ENCODE measurements around the gene PYDC1.
A peak's percentile ranks its signal among the peaks of the same experiment; 100 is the strongest.
"Not testable (repeated sequence)": the region's sequence is repeated elsewhere in the genome, so short reads cannot be mapped to it uniquely, and the experiment has no call there.

The PYDC1 gene

GRCh38 chr16:31195861-31196260, 21.1 kb downstream of the PYDC1 start:
- not testable (repeated sequence) for DNase-seq

- DNase-seq: no peak
Measured at GRCh38 chr16:31194898-31195297, 22.0 kb downstream of the PYDC1 start.

- DNase-seq: no peak
Measured at GRCh38 chr16:31193874-31194273, 23.1 kb downstream of the PYDC1 start.

GRCh38 chr16:31192856-31193642, 23.9 kb downstream of the PYDC1 start:
- no peak for DNase-seq

DNA sequence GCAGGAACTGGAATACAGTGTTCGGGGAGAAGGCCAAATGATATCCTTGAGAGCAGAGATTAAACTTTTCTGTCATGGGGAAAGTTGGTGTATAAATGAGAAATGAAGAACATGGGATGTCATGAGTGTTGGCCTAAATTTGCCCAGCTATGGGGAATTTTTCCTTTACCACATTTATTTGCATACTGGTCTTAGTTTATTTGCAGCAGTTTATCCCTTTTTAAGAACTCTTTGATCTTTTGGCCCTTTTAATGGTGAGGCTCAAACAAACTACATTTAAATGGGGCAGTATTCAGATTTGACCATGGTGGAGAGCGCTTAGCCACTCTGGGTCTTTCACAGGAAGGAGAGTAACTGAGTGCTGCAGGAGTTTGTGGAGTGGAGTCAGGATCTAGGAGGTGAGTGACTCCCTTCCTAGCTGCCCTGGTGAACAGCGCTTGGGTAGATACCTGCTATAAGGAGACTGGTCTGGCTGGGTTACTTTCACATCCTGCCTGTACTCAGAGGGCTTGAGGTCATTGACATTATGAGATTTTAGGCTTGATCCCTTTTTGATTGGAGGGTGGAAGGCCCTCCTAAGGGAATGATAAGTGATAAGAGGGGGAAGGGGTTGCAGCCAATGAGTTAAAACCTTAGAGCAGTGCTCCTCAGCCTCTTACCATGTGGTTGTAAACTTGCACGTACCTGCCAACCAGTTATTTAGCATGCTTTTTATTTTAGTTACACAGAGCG, 25.1 kb downstream of the PYDC1 start:
- no peak for DNase-seq

DNA sequence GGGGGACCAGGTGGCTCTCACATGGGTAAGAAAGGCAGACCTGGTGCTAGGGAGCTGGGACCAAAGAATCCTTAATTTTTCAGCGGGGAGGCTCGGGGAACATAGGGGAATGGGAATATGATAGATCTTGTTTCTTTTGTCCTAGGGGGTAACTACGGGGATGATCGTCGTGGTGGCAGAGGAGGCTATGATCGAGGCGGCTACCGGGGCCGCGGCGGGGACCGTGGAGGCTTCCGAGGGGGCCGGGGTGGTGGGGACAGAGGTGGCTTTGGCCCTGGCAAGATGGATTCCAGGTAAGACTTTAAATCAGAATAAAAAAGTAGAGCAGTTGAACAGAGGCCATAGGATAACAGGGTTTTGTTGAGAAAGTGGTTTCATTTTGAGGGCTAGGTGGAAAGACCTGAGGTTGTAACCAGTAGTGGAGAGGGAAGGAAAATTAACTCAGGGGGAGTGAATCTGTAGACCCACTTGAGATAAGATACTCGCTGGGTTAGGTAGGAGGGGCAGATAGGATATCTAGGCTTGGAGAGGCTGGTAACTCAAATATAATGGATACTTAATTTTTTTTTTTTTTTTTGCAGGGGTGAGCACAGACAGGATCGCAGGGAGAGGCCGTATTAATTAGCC, 26.0 kb downstream of the PYDC1 start:
- no peak for DNase-seq

GRCh38 chr16:31190061-31190460, 26.9 kb downstream of the PYDC1 start:
- no peak for DNase-seq

DNA sequence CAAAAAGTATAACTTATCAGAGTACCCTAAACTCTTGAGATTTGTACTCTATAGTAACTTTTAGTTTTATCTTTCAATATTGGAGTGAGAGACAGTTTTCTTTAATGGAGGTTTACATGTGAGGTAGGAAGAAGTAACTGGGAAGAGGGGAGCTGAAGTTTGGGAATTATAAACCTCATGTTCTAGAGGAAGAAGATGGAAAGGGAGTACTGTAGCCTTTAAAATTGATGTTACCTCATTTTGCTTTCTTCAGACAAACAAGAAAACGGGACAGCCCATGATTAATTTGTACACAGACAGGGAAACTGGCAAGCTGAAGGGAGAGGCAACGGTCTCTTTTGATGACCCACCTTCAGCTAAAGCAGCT, 27.5 kb downstream of the PYDC1 start:
- no peak for DNase-seq

- DNase-seq: no peak
Measured at GRCh38 chr16:31188450-31189411, 28.2 kb downstream of the PYDC1 start.

DNA sequence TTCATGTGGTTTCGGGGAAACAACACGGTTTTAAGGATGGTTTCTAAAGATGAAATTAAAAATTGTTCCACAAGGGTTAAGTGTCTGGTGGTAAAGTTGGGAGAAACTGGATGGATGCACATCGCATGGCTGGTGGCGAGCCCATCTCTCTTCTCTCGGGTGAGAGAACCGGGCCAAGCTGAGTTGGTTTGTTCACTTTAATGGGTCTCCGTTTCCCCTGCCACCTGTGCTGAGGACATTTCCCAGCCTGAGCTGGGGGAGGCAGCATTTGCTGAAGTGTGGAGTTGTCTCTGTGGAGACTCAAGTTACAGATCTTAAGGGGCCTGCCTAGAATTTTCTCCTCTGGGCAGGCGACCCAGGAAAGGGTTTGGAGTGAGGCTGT, 29.1 kb downstream of the PYDC1 start:
- no peak for DNase-seq

GRCh38 chr16:31186930-31187807, 29.8 kb downstream of the PYDC1 start:
- DNase-seq: no peak

GRCh38 chr16:31186176-31186575, 30.8 kb downstream of the PYDC1 start:
- no peak for DNase-seq

- DNase-seq: no peak
Measured at GRCh38 chr16:31185339-31185738, 31.6 kb downstream of the PYDC1 start.

GRCh38 chr16:31184888-31185287, 32.0 kb downstream of the PYDC1 start:
- no peak for DNase-seq

GRCh38 chr16:31183432-31184428, 33.2 kb downstream of the PYDC1 start:
- no peak for DNase-seq

GRCh38 chr16:31182391-31182790, 34.5 kb downstream of the PYDC1 start:
- no peak for DNase-seq

DNA sequence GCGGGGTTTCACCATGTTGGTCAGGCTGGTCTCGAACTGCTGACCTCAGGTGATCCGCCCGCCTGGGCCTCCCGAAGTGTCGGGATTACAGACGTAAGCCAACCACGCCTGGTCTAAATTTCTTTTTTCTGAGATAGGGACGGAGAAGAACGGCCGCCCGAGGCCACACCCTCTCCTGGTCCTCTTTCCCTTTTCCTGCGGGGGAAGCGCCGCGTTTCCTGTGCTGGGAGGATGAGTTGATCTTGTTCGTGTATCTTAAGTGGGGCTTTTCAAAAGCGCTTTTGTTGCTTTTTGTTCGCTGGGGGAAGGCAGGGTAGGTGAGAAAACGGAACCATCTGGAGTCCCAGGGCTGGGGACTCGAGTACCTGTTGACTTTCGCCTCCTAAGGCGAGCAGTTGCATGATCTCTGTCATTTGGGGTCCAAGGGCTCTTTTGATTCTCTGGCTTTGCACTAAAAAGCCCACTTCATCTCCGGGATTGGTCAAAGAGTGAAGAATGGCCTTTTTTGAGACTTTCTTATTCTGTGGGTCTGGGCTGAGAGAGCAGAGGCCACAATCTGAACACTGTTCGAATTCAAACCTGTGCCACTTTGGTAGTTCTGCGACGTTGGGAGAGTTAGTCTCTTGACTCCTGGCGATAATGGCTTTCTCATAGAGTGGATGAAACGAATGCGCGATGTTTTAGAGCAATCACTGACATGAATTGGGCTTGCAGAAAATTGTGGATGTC, 35.7 kb downstream of the PYDC1 start:
- DNase-seq: no peak

DNA sequence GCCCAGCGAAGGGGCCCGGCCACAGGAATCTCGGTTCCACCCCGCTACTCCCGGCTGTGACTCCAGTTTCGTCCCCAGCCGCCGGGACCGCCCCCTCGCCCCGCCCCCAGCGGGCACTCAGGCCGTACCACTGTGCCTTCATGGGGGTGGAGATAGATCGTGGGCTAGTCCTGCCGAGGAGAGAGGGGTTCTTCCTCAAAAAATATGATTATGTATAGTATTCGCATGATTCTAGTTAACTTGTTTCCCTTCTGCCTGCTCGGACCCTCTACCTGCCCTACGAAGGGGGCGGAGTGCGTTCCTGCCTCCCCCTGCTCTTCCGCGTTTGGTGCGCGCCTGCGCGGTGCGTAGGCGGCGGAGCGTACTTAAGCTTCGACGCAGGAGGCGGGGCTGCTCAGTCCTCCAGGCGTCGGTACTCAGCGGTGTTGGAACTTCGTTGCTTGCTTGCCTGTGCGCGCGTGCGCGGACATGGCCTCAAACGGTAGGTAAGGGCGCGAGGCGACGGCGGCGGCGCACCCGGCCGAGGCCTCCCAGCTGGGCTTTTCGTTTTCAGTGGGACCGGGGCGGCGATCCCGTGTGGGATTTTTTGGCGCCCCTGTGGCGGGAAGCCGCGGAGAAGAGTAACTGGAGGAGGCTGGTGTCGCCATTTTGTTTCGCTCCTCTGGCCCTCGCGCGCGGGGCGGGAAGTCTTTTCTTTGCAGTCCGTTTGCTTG, 37.0 kb downstream of the PYDC1 start, which contains the start of gene FUS:
TSS of gene FUS (plus strand) at position 393 of the 713 bp plus-strand sequence. CDS start at position 469, 76 bp downstream.
- DNase-seq: peak; percentile 90

DNA sequence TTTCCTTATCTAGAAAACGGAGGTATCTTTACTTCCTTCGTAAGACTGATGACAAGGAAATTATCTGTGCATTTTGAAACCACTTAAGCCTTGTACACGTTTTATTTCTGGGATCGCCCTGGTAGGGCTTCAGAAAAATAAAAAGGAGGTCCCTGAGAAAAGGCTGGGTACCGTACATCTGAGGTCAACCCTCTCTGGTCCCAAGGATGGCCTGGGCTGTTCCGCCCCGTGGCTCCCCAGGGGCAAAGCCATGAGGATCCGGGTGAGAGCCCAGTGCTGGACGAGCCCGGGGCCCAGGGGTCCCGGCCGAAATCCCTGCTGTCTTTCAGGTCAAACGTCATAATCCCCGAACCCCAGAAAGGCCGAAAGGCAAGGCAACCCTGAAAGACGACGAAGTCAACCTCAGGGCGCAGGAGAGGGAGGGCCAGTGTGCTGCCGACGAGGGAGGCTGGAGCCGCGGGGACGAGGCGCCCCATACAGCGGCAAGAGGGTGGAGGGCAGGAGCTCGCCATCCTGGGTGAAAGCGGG, 37.7 kb downstream of the PYDC1 start:
- DNase-seq: no peak

All from activated CD4-positive, alpha-beta T cell treated with anti-CD3 and anti-CD28 coated beads for 1 hour (primary cell).